Prostate gland (tissue), 2 donors: ENCODE results near the gene G2E3. TPM values are rescaled to one million over a fixed set of nuclear protein-coding genes. Genes with fewer than 3 reads are reported as not detected.
"Not testable (repeated sequence)": the region's sequence is repeated elsewhere in the genome, so short reads cannot be mapped to it uniquely, and the experiment has no call there.

Experiments
- DNase-seq: peaks from one replicate; pipeline ENCODE4 v3.0.0-alpha.2; 2019; ENCODE audit warnings: low spot score
- H3K27ac ChIP-seq, 2 donors: fragments of 200-600 bp; sonication (generic); 2 replicates each; pipeline ENCODE4 v1.5.1; 2017 to 2019
- H3K27me3 ChIP-seq: fragments of 200-600 bp; sonication (generic); replicated peaks from 2 replicates; pipeline ENCODE4 v1.5.1; 2019; ENCODE audit not compliant: insufficient read depth
- H3K36me3 ChIP-seq, 2 donors: fragments of 200-600 bp; sonication (generic); 1 replicate in 1 of 2; 2 replicates in 1 of 2; pipeline versions ENCODE4 v1.5.1 to v1.8.1; 2017 to 2019
- H3K4me1 ChIP-seq: fragments of 200-600 bp; sonication (generic); replicated peaks from 2 replicates; pipeline ENCODE4 v1.5.1; 2019
- H3K4me3 ChIP-seq, 2 donors: fragments of 200-600 bp; sonication (generic); 2 replicates each; pipeline ENCODE4 v1.5.1; 2017 to 2019
- H3K9me3 ChIP-seq: fragments of 200-600 bp; sonication (generic); 2 replicates; pipeline ENCODE4 v1.5.1; 2017
- POLR2A ChIP-seq: fragments of 450-650 bp; IDR thresholded peaks from one replicate; pipeline ENCODE4 v1.6.1; 2016; ENCODE audit warnings: antibody characterized with exemption, mild to moderate bottlenecking
- POLR2AphosphoS5 ChIP-seq: sonication (generic); formaldehyde crosslinking; IDR thresholded peaks from one replicate; pipeline ENCODE4 v1.6.1; 2017; ENCODE audit warnings: antibody characterized with exemption
- WGBS: methylation state at CpG from one replicate; pipeline ENCODE4 v1.1.5; 2018; 5-methylcytosine and 5-hydroxymethylcytosine counted together
- intact Hi-C: fragments of 100-400 bp; cut with DNase I; formaldehyde crosslinking; loops from one replicate; pipeline ENCODE4 v1.14.2; 2022
- total RNA-seq, 2 donors: library from RNA; depleted of rRNA; stranded (reverse); fragments of >200 nt; gene quantifications; one replicate each; pipeline ENCODE4 v1.1.0, GENCODE V29; 2016
- TF ChIP-seq, protein P1 (sequence below), 4 experiments: fragments of 200-600 bp in 2 of 4; fragments of 450-650 bp in 2 of 4; sonication (generic) in 2 of 4; IDR thresholded peaks; 1 replicate in 3 of 4; 2 replicates in 1 of 4; pipeline ENCODE4 v1.5.1; 2016 to 2019; ENCODE audit warnings: antibody characterized with exemption in 4 of 4, mild to moderate bottlenecking in 2 of 4, moderate library complexity in 2 of 4

The G2E3 gene
- total RNA-seq, 2 donors from 2014 or later, result 10.4 to 11.6 TPM

DNA sequence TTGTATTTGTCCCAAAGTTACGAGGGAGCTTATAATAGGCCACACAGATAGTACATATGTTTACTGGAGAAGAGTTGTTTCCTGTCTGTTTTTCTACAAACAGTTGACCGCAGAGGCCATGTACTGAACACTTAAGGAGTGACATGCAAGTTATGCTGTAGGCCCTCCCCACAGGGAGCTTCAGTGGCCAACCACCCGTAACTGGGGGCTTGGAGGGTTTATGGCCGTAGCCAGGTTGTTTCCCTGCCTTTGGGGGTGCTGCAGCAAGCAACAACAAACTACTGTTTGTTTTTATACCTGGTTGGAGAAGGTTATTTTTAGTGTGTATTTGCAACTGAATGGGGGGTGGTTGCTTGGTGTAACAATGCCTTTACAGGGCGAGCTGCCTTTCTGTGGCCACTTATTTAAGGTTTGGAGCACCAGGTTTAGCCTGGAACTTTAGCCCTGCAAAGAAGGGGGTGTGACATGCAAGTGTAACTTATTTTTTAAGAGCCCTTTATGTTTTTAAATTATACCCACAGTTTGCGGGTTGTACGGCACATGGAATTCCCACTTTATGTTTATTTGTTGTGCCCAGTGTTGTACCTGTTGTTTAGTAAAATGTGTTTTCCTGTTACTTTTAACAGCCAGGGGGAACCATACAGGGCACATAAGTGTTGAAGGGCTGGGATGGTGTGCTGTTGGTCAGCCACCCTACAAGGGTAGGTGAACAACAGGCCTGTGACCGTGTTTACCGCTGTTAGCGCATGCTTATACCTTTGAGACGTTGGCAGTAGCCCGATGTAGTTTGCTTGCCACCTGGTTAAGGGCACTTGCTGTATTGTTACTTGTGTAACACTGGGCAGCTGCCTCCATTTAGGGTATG lies 29.9 kb upstream of the G2E3 start:
- no peak for DNase-seq
- WGBS, result 91% methylated on average over 12 of the region's 12 CpGs
- no peaks in the 10 kb centered on the region for H3K9me3 ChIP-seq
- no peaks in the 10 kb centered on the region for H3K27me3 ChIP-seq
- intact Hi-C loops, result no loop called here
- H3K4me3 ChIP-seq, result no peak overlapping the region
- no peak overlapping the region for H3K27ac ChIP-seq
- no peaks in the 10 kb centered on the region for H3K4me1 ChIP-seq
- H3K36me3 ChIP-seq, result no peaks in the 10 kb centered on the region
- no peak for TF ChIP-seq POLR2A

GRCh38 chr14:30532264-30532663 lies 26.7 kb upstream of the G2E3 start:
- 83% methylated on average over 5 of the region's 5 CpGs for WGBS
- Histone ChIP-seq H3K4me3 (no peak overlapping the region), H3K9me3 (no peaks in the 10 kb centered on the region), H3K4me1 (no peaks in the 10 kb centered on the region), H3K27ac (no peak overlapping the region), H3K36me3 (no peaks in the 10 kb centered on the region), H3K27me3 (no peaks in the 10 kb centered on the region)
- intact Hi-C loops, result no loop called here
- TF ChIP-seq POLR2AphosphoS5 (no peak), POLR2A (no peak)
- TF ChIP-seq, protein P1, sequence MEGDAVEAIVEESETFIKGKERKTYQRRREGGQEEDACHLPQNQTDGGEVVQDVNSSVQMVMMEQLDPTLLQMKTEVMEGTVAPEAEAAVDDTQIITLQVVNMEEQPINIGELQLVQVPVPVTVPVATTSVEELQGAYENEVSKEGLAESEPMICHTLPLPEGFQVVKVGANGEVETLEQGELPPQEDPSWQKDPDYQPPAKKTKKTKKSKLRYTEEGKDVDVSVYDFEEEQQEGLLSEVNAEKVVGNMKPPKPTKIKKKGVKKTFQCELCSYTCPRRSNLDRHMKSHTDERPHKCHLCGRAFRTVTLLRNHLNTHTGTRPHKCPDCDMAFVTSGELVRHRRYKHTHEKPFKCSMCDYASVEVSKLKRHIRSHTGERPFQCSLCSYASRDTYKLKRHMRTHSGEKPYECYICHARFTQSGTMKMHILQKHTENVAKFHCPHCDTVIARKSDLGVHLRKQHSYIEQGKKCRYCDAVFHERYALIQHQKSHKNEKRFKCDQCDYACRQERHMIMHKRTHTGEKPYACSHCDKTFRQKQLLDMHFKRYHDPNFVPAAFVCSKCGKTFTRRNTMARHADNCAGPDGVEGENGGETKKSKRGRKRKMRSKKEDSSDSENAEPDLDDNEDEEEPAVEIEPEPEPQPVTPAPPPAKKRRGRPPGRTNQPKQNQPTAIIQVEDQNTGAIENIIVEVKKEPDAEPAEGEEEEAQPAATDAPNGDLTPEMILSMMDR (IDR thresholded peaks at IDR 0.05), result no peak
- DNase-seq, result no peak

- Histone ChIP-seq H3K9me3 (no peaks in the 10 kb centered on the region), H3K4me3 (no peak overlapping the region), H3K4me1 (no peaks in the 10 kb centered on the region), H3K36me3 (no peaks in the 10 kb centered on the region), H3K27ac (no peak overlapping the region), H3K27me3 (no peaks in the 10 kb centered on the region)
- no peak for DNase-seq
- WGBS, result 100% methylated on average over 1 of the region's 1 CpG
- no peak for TF ChIP-seq POLR2A
- TF ChIP-seq, protein P1 (IDR thresholded peaks at IDR 0.05), result no peak
- TF ChIP-seq POLR2AphosphoS5, result no peak
- intact Hi-C loops, result no loop called here
Observed at GRCh38 chr14:30533126-30533525, 25.8 kb upstream of the G2E3 start.

GRCh38 chr14:30541318-30541717 lies 17.6 kb upstream of the G2E3 start:
- WGBS, result 82% methylated on average over 1 of the region's 1 CpG

GRCh38 chr14:30546735-30547134 lies 12.2 kb upstream of the G2E3 start:
- H3K36me3 ChIP-seq, H3K9me3 ChIP-seq, H3K4me3 ChIP-seq, intact Hi-C loops, DNase-seq, H3K27ac ChIP-seq, H3K27me3 ChIP-seq, H3K4me1 ChIP-seq: not testable (repeated sequence)
- WGBS, result 94% methylated on average over 4 of the region's 4 CpGs

More at GRCh38 chr14:30541318-30541717, 17.6 kb upstream of the G2E3 start:
- Histone ChIP-seq H3K27ac (no peak overlapping the region), H3K36me3 (no peaks in the 10 kb centered on the region), H3K4me1 (no peaks in the 10 kb centered on the region), H3K9me3 (no peaks in the 10 kb centered on the region), H3K27me3 (no peaks in the 10 kb centered on the region), H3K4me3 (no peak overlapping the region)
- DNase-seq, result no peak
- intact Hi-C loops, result no loop called here
- TF ChIP-seq POLR2A, result no peak
- TF ChIP-seq, protein P1 (IDR thresholded peaks at IDR 0.05), result no peak
- no peak for TF ChIP-seq POLR2AphosphoS5
